Right ventricle myocardium superior (tissue), 1 donor: ENCODE data around the gene TP53BP2. TPM values are rescaled to one million over a fixed set of nuclear protein-coding genes. Genes with fewer than 3 reads are reported as not detected.
"Not testable (repeated sequence)": the region's sequence is repeated elsewhere in the genome, so short reads cannot be mapped to it uniquely, and the experiment has no call there.

Source experiments
- ATAC-seq: fragments of 200-7000 bp; cut with Tn5 transposase; one replicate; pipeline ENCODE4 v1.9.1; 2020; ENCODE audit warnings: mild to moderate bottlenecking; ENCODE audit not compliant: poor library complexity
- DNase-seq: peaks from one replicate; pipeline ENCODE4 v3.0.0-alpha.2; 2020
- intact Hi-C: fragments of 100-400 bp; cut with DNase I; formaldehyde crosslinking; loops from one replicate; pipeline ENCODE4 v1.11.2; 2022
- long read RNA-seq: library from polyadenylated mRNA; unstranded; transcript quantifications from one replicate; pipeline ENCODE4 v2.0.0, GENCODE V29; 2021
- total RNA-seq: library from RNA; stranded (reverse); fragmentation: NEBNext Ultra II Directional; extraction: Animal tissue kit (Norgen Biotek cat#: 25700); gene quantifications from one replicate; pipeline ENCODE4 v1.2.1, GENCODE V29; 2021
- donor health status: DM: no; HTN: yes; CAD: no; lungs with severe emphysema.

The TP53BP2 gene
- total RNA-seq = 16.1 TPM
- long read RNA-seq, full-length matches to known transcripts = 19 of 31 reads
- long read RNA-seq, partial matches to known transcripts = 8 of 31 reads
- long read RNA-seq, other reads (novel, unspliced or antisense) = 4 of 31 reads

DNA sequence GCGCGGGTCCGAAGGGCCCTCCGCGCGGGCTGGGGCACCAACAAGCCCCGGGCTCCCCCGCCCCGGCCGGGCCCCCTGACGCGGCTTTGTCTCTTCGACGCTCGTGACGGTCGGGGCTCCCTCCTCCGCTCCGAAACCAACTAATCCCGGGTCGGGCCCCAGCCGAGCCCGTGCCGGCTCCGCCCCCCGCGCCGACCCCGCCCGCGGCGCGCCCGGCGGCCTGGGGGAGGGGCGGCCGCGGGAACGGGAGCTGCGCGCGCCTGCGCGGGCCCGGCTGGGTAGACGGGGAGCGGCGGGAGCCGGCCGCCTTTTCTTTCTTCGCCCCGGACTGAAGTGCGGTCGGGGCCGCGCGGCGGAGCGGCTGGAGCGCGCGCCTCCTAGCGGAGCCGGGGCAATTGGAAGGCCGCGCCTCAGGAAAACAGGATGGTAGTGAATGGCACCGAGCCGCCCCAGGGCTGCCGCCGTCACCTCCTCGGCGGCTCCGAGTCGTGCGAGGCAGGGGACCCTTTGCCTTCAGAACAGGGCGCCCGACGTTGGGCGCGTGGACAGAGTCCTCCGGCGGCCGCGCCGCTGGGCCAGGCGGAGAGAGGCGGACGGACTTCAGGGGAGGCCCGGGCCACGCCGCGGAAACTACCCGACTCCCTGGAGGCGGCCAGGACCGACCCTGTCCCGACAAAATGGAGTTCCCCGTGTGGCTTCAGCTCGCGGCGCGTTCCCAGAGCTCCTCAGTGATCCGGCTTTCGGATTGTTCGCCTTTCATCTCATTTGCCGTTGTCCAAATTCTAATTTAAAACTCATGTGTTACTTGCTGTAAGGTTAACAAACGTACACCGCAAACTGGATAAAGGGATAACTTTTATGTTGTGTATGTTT is at the start of gene TP53BP2:
TP53BP2 (minus strand) TSS at position 138 of the 873 bp plus-strand sequence. CDS start 267 bp downstream, outside the sequence.
- DNase-seq = peak; percentile 94
- intact Hi-C loops = no loop called here
- ATAC-seq = peak; percentile 96

GRCh38 chr1:223890494-223890893 is 44.7 kb upstream of the TP53BP2 start:
- ATAC-seq, intact Hi-C loops, DNase-seq: not testable (repeated sequence)

DNA sequence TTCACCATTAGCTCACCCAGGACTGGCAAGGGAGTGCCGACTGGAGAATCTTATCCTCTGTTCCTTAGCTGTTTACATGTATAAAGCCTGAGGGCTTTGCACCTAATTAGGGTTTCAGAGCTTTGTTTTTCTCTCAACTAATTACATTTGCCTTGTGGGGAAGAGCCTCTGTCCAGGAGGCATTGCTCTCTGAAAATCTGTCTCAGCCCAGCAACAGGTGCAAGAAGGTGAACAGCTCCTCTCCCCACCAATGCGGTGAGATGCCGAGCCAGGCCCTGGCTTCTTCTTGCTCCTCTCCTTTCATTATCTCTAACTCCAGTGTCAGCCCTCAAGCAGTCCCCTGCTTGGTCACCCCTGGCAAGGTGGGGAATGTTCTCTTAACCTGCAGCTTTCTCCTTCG is 43.6 kb upstream of the TP53BP2 start:
- ATAC-seq, intact Hi-C loops, DNase-seq: not testable (repeated sequence)

GRCh38 chr1:223887747-223888418 is 42.1 kb upstream of the TP53BP2 start:
- DNase-seq (no peak), ATAC-seq (peak; percentile 87)
- intact Hi-C loops = no loop called here

DNA sequence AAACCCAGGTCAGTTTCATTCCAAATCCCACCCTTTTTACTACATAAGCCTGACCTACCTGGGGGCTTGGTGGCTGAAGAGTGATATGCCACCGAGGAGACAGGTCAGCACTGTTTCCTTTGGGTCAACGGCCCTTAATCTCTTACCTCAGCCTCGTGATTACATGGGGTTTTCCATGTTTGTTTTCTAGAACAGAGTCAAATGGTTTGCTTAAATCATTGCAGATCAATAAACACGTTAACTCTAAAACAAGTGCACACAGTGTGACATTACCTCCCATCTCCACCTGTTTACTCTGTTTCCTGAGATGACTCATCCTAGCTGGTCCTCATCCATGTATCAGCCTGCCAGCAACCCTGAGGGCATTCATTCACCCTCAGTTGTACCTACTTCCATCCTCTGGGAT is 40.8 kb upstream of the TP53BP2 start:
- intact Hi-C loops = no loop called here
- ATAC-seq (no peak), DNase-seq (no peak)

DNA sequence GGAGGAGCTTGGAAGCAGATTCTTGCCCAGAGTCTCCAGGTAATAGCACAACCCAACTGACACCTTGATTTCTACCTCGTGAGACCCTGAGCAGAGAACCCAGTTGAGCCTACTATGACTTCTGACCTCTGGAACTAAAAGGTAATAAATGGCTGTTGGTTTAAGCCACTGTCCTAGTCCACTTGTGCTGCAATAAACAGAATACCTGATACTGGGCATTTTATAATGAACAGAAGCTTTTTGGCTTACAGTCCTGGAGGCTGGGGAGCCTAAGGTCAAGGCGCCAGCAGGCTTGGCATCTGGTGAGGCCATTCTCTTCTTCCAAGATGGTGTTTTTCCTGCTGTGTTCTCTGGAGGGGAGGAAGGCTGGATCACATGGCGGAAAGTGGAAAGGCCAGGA is 39.9 kb upstream of the TP53BP2 start:
- intact Hi-C loops = no loop called here
- ATAC-seq (no peak), DNase-seq (no peak)

GRCh38 chr1:223878598-223879325 is 33.0 kb upstream of the TP53BP2 start:
- intact Hi-C loops = no loop called here
- DNase-seq (no peak), ATAC-seq (no peak)

- intact Hi-C loops = no loop called here
- no peak for ATAC-seq
- no peak for DNase-seq
Measured at GRCh38 chr1:223877804-223878203, 32.1 kb upstream of the TP53BP2 start.

GRCh38 chr1:223876590-223876989 is 30.8 kb upstream of the TP53BP2 start:
- ATAC-seq = no peak
- no peak for DNase-seq
- intact Hi-C loops = no loop called here

DNA sequence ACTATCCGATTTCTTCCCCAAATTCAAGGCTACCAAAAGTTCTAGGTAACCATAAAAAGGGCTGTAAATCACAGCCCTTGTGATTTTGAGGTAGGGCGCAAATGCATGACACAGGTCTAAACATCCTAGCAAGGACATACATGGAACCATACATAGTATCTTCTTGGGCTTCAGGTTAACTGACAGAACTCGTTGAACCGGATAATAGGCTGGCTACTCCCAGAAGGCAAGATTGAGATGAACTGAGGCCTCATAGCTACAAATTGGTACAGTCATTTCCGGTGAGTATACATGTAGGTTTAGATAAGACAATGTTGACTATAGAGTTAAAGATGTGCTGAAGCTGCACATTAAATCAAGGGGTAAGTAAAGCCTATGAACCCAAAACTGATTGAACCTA is 27.3 kb upstream of the TP53BP2 start:
- intact Hi-C loops = no loop called here
- ATAC-seq (no peak), DNase-seq (no peak)

DNA sequence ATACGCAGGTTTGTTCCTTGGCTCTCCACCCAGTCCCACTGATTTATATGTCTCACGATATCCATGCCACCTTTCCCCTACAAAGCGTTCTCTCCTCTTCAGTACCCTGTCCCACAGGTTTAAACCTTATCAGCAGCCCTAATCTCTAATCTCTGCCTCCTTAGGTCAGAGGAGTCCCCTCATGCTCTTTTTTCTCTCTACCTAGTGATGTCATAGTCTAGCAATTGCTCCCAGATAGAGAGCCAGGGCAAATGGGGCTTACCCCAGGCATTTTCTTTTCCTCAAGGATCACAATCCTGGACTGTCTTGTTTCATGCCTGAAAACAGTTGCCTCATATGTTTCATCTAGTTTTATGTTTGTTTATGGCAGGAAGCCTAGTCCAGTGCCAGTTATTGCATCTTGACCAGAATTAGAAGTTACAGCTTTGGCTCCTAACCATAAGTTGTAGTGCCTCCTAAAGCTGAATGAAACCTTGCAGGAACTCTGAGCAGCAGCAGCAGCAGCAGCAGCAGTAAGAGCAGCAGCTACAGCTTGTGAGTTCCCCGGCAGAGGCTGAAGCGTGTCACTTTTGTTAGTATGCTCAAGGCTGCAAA is 26.7 kb upstream of the TP53BP2 start:
- intact Hi-C loops = no loop called here
- no peak for DNase-seq
- no peak for ATAC-seq

- ATAC-seq = no peak
- intact Hi-C loops = no loop called here
- DNase-seq = no peak
Measured at GRCh38 chr1:223870617-223871574, 25.1 kb upstream of the TP53BP2 start.

DNA sequence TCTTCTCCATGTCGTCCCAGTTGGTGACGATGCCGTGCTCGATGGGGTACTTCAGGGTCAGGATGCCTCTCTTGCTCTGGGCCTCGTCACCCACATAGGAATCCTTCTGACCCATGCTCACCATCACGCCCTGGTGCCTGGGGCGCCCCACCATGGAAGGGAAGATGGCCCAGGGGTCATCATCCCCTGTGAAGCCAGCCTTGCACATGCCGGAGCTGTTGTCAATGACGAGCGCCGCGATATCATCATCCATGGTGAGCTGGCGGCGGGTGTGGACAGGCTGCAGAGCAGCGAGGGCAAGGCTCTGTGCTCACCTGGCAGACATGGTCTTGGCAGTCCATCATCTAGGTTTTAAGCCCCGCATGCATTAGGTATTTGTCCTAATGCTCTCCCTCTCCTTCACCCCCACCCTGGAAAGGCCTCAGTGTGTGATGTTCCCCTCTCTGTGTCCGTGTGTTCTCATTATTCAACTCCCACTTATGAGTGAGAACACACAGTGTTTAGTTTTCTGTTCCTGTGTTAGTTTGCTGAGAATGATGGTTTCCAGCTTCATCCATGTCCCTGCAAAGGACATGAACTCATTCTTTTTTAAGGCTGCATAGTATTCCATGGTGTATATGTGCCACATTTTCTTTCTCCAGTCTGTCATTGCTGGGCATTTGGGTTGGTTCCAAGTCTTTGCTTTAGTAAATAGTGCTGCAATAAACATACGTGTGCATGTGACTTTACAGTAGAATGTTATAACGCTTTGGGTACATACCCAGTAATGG is 19.0 kb upstream of the TP53BP2 start:
- intact Hi-C loops, ATAC-seq, DNase-seq: not testable (repeated sequence)

DNA sequence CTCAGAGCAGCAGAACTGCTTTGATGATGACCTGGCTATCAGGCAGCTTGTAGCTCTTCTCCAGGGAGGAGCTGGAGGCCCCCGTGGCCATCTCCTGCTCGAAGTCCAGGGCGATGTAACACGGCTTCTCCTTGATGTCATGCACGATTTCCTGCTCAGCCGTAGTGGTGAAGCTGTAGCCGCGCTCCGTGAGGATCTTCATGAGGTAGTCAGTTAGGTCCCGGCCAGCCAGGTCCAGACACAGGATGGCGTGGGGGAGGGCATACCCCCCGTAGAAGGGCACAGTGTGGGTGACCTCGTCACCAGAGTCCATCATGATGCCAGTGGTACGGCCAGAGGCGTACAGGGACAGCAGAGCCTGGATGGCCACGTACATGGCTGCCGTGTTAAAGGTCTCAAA is 18.3 kb upstream of the TP53BP2 start:
- no peak for ATAC-seq
- DNase-seq = no peak
- intact Hi-C loops = no loop called here

GRCh38 chr1:223861904-223862303 is 16.2 kb upstream of the TP53BP2 start:
- no peak for ATAC-seq

GRCh38 chr1:223860051-223860622 is 14.4 kb upstream of the TP53BP2 start:
- DNase-seq = no peak
- intact Hi-C loops = no loop called here
- no peak for ATAC-seq

More at GRCh38 chr1:223861904-223862303, 16.2 kb upstream of the TP53BP2 start:
- intact Hi-C loops = no loop called here
- DNase-seq = no peak

GRCh38 chr1:223859058-223859457 is 13.3 kb upstream of the TP53BP2 start:
- intact Hi-C loops = no loop called here
- ATAC-seq (no peak), DNase-seq (no peak)
